HPDE6-E6E7 (cell line): ENCODE data around the gene HECW1.

Experiments used
- DNase-seq: peaks from one replicate; pipeline ENCODE4 v3.0.0; 2011; ENCODE audit warnings: missing footprints; ENCODE audit errors: extremely low spot score

Gene HECW1

DNA sequence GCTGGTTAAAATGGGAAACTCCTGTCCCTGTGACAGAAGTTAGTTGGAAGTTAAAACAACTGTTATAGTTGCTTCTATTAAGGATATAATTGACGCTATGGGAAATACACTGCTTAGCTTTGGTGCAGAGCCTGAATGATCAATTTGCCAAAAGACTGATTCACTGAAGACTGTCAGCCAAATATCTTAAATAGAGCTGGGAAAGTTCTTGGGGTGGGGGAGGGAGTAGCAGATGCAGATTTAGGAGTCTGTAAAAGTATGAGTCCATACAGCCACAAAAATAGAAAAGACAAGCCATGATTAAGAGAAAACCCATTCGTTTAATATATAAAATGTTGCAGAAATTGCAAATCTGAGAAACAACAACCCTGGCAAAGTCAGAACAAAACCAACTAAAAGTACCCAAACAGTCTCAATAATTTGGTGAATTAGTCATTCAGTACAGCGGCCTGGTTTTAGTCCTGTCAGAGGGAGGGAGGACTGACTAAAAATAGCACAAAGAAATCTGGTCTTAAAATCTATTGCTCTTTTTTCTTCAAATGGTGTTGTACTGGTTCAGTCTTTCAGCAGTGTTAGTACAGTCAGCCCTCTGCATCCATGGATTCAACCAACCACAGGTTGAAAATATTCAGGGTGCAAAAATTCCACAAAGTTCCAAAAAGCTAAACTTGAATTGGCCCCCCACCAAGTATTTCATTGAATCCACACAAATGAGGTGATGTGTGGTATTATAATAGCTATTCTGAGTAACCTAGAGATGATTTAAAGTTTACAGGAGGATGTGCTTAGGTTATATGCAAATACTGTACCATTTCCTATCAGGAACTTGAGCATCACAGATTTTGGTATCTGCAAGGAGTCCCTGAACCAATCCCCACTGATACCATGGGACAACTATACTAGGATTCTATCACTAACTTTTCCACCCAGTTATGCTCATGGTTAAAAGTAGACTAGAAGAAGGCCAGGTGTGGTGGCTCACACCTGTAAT, 500.4 kb downstream of the HECW1 start:
- DNase-seq: no peak
